GM10248 (cell line): ENCODE results near the gene CD7.

Experiments used
- CTCF ChIA-PET: fragments of 300-600 bp; sonication (Branson Sonifier 250); formaldehyde crosslinking; extraction: SDS; loops from one replicate; lab custom pipeline; 2021; ENCODE audit warnings: antibody characterized with exemption; lab: Yijun Ruan, JAX
- POLR2A ChIA-PET: fragments of 350-650 bp; sonication (Branson Sonifier 250); formaldehyde crosslinking; extraction: SDS; loops from one replicate; lab custom pipeline; 2020; ENCODE audit warnings: antibody characterized with exemption; lab: Yijun Ruan, JAX
- DNase-seq: peaks from one replicate; pipeline ENCODE4 v3.0.0; 2012; ENCODE audit errors: extremely low spot score
- CTCF ChIP-seq: IDR thresholded peaks from 2 replicates; pipeline ENCODE4 v1.5.1; 2012; ENCODE audit warnings: mild to moderate bottlenecking, low read depth; ENCODE audit errors: extremely low read depth, missing control alignments, control extremely low read depth

CD7 gene

GRCh38 chr17:82339634-82340580, 22.5 kb upstream of the CD7 start:
- TF ChIP-seq CTCF: no peak
- POLR2A ChIA-PET: no interaction called here
- no peak for DNase-seq
- CTCF ChIA-PET: interaction anchor here (3.8 kb wide), 1 partner anchor 10 kb away, joined by 16 read pairs; no protein-coding TSS in a partner anchor

- POLR2A ChIA-PET: no interaction called here
- no peak for DNase-seq
- no peak for TF ChIP-seq CTCF
- CTCF ChIA-PET: interaction anchor here (1.7 to 3.8 kb wide), 2 partner anchors 11 to 13 kb away, joined by 5 to 16 read pairs; no protein-coding TSS in a partner anchor
Observed at GRCh38 chr17:82338858-82339633, 21.6 kb upstream of the CD7 start.

GRCh38 chr17:82334622-82335394, 17.4 kb upstream of the CD7 start:
- no peak for TF ChIP-seq CTCF
- ChIA-PET POLR2A (no interaction called here), CTCF (interaction anchor here (1.3 to 1.7 kb wide), 3 partner anchors 9 to 34 kb away, joined by 3 to 6 read pairs (median 4); no protein-coding TSS in a partner anchor)
- DNase-seq: no peak

- TF ChIP-seq CTCF: no peak
- CTCF ChIA-PET: interaction anchor here (1.3 to 1.7 kb wide), 4 partner anchors 10 to 33 kb away, joined by 3 to 6 read pairs (median 4); no protein-coding TSS in a partner anchor
- DNase-seq: no peak
- POLR2A ChIA-PET: no interaction called here
Observed at GRCh38 chr17:82334204-82334621, 16.8 kb upstream of the CD7 start.

GRCh38 chr17:82333279-82334171, 16.1 kb upstream of the CD7 start, which contains the start of gene SECTM1:
Gene SECTM1, minus strand, starts transcription at chr17:82333766. Its CDS starts 6,526 bp downstream, at chr17:82327240.
- DNase-seq: no peak
- POLR2A ChIA-PET: no interaction called here
- TF ChIP-seq CTCF: no peak
- CTCF ChIA-PET: interaction anchor here (0.8 to 1.7 kb wide), 6 partner anchors 11 to 32 kb away, joined by 3 to 6 read pairs (median 4); no protein-coding TSS in a partner anchor
